ENCODE measurements around the gene WARS2.

GRCh38 chr1:119027759-119028158, 112.7 kb downstream of the WARS2 start:
- TF ChIP-seq POLR2A (IDR thresholded peaks at IDR 0.05) (no peak), CTCF (IDR thresholded peaks at IDR 0.05) (no peak)

All from right lobe of liver (tissue), 4 donors.